Dendritic cell treated with granulocyte-macrophage colony-stimulating factor and Interleukin-4, amounts not matched to agents 40 ng/mL and 50 ng/mL, for 4 days (primary cell): Measurements from ENCODE around the gene UNC5B.
"Not testable (repeated sequence)": the region's sequence is repeated elsewhere in the genome, so short reads cannot be mapped to it uniquely, and the experiment has no call there.

Source experiments
- H3K27ac Mint-ChIP-seq: one replicate; pipeline ENCODE4 v1.8.0; 2022; ENCODE audit warnings: mild to moderate bottlenecking, mixed read lengths
- H3K27me3 Mint-ChIP-seq: one replicate; pipeline ENCODE4 v1.8.0; 2022; ENCODE audit warnings: mild to moderate bottlenecking, mixed read lengths
- H3K36me3 Mint-ChIP-seq: one replicate; pipeline ENCODE4 v1.8.0; 2022; ENCODE audit warnings: low read depth, mixed read lengths
- H3K4me1 Mint-ChIP-seq: one replicate; pipeline ENCODE4 v1.8.0; 2022; ENCODE audit warnings: low read depth, mixed read lengths
- H3K4me3 Mint-ChIP-seq: one replicate; pipeline ENCODE4 v1.8.0; 2022; ENCODE audit warnings: mild to moderate bottlenecking, moderate library complexity, mixed read lengths
- H3K9me3 Mint-ChIP-seq: one replicate; pipeline ENCODE4 v1.8.0; 2022; ENCODE audit warnings: mixed read lengths
- intact Hi-C: fragments of 100-400 bp; cut with micrococcal nuclease; formaldehyde crosslinking; loops from one replicate; pipeline ENCODE4 v1.15.0; 2022

The UNC5B gene

DNA sequence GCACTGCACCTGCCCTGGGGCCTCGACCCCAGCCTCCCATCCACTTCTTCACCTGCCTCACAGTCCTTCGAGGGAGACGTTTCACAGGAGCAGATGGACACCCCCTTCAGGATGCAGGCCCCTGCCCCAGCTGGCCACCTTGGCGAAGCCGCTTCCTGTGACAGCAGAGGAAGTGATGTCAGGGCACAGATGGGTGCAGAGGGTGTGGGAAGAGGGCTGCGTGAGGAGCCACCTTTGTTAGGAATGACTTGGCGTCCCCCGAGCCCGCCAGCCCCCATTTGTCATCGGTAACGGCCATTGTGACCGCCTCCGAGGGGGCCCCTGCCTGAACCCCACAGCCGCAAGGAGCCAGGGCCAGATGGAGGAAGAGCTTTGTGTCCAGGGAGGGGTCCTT is 59.3 kb downstream of the UNC5B start:
- H3K9me3 Mint-ChIP-seq, result no peaks in the 10 kb centered on the region
- peak overlapping the region; percentile 24 for H3K27ac Mint-ChIP-seq
- peaks cover 43% of the 10 kb centered on the region for H3K4me1 Mint-ChIP-seq
- H3K4me3 Mint-ChIP-seq, result no peak overlapping the region
- peaks cover 8% of the 10 kb centered on the region for H3K27me3 Mint-ChIP-seq
- intact Hi-C loops, result no loop called here
- no peaks in the 10 kb centered on the region for H3K36me3 Mint-ChIP-seq

DNA sequence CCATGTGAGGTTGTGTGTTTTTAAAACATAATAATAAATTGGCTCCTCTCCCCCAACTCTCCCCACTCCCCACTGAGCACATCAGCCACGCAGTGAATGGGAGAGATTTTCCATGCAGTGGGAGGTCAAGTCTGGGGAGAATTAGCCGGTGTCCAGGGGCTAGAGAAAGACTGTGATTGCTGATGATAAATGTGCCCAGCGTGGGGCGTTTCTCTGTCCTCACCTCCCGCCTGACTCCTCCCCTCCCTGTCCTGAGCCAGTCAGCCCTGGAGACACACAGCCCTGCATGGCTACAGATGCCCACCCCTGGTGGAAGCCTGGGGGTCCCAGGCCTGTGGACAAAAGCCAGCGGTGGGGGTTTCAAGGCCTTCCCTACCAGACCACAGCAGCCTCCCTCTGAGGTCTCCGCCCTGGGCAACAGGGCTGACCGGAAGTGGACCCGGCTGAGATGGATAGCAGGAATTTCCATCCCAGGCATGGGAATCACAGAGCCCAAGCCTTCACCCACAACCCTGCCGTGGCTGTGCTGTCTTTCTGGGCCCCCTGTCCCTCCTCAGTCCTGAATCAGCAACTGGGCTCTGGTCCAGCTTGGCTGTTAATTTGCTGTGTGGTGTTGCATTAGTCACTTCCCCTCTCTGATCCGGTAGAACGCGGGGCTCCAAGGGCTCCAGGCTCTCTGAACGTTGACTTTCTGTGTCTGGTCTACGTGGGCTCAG is 59.8 kb downstream of the UNC5B start:
- no peaks in the 10 kb centered on the region for H3K36me3 Mint-ChIP-seq
- peak overlapping the region; percentile 24 for H3K27ac Mint-ChIP-seq
- peaks cover 43% of the 10 kb centered on the region for H3K4me1 Mint-ChIP-seq
- H3K4me3 Mint-ChIP-seq, result no peak overlapping the region
- H3K9me3 Mint-ChIP-seq, result no peaks in the 10 kb centered on the region
- intact Hi-C loops, result no loop called here
- H3K27me3 Mint-ChIP-seq, result peaks cover 8% of the 10 kb centered on the region

DNA sequence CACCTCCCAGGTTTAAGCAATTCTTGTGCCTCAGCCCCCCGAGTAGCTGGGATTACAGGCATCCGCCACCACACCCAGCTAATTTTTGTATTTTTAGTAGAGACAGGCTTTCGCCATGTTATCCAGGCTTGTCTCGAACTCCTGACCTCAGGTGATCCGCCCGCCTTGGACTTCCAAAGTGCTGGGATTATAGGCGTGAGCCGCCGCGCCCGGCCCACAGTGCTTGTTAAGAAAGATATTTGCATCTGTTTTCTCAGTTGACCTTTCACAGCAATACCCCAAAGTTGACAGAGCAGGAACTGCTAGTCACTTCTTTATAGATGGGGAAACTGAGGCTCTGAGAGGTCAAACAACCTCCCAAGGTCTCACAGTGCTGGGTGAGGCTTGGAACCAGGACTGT is 60.6 kb downstream of the UNC5B start:
- H3K27me3 Mint-ChIP-seq, H3K9me3 Mint-ChIP-seq, H3K27ac Mint-ChIP-seq, H3K36me3 Mint-ChIP-seq, intact Hi-C loops, H3K4me3 Mint-ChIP-seq: not testable (repeated sequence)
- peaks cover 43% of the 10 kb centered on the region for H3K4me1 Mint-ChIP-seq

GRCh38 chr10:71273506-71273905 is 61.1 kb downstream of the UNC5B start:
- Mint-ChIP-seq H3K27ac (no peak overlapping the region), H3K4me3 (no peak overlapping the region), H3K4me1 (peaks cover 43% of the 10 kb centered on the region), H3K27me3 (peaks cover 8% of the 10 kb centered on the region), H3K36me3 (no peaks in the 10 kb centered on the region), H3K9me3 (no peaks in the 10 kb centered on the region)
- intact Hi-C loops, result no loop called here

GRCh38 chr10:71274901-71275796 is 62.8 kb downstream of the UNC5B start:
- Mint-ChIP-seq H3K36me3 (no peaks in the 10 kb centered on the region), H3K4me1 (peaks cover 51% of the 10 kb centered on the region), H3K27ac (no peak overlapping the region), H3K9me3 (no peaks in the 10 kb centered on the region), H3K4me3 (no peak overlapping the region), H3K27me3 (peaks cover 1% of the 10 kb centered on the region)
- intact Hi-C loops, result no loop called here

- Mint-ChIP-seq H3K27me3 (peaks cover 5% of the 10 kb centered on the region), H3K27ac (no peak overlapping the region), H3K9me3 (no peaks in the 10 kb centered on the region), H3K36me3 (no peaks in the 10 kb centered on the region), H3K4me3 (no peak overlapping the region), H3K4me1 (peaks cover 49% of the 10 kb centered on the region)
- intact Hi-C loops, result no loop called here
Measured at GRCh38 chr10:71276873-71277272, 64.5 kb downstream of the UNC5B start.

GRCh38 chr10:71277914-71278665 is 65.7 kb downstream of the UNC5B start:
- intact Hi-C loops, result no loop called here
- H3K9me3 Mint-ChIP-seq, result no peaks in the 10 kb centered on the region
- no peak overlapping the region for H3K27ac Mint-ChIP-seq
- H3K36me3 Mint-ChIP-seq, result no peaks in the 10 kb centered on the region
- peaks cover 39% of the 10 kb centered on the region for H3K4me1 Mint-ChIP-seq
- no peak overlapping the region for H3K4me3 Mint-ChIP-seq
- peaks cover 5% of the 10 kb centered on the region for H3K27me3 Mint-ChIP-seq

DNA sequence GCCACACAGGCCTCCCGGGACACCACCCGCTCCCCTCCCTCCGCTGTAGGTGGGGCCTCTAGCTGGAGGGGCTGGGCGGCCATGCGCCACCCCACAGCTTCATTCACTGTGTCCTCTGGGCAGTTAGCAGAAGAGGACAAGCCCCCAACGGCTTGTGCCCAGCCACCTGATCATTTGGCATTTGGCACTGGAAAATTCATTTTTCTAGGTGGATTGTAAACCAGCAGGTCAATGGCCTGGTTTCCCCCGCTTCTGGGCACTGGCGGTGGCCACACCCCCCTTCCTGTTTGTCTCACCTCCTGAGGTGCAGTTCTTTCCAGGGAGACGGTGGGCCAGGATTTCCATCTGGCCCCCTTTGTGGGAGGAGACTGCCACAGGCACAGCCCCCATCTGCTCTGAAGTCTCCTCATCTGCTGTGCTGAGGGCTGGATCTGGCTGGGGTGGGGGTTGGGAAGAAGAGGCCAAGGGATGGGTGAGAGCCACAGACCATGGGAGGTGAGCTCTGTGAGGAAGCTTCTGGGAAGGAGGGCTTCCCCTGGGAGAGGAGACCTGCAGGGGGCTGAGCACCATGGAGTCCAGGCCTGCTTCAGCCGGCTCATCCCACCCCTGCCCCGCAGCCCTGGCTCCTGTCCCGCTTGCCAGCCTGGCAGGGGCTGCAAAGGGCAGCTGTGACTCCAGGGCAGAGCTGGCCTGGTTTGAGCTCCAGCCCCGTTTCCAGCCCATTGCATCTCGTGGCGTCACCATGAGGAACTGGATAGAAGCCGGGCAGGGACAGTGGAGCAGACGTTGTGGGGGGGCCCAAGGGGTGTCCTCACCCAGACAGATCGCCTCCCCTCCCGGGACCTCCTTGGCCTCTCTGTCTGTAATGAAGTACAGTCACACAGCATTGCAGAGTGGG is 66.6 kb downstream of the UNC5B start:
- no peak overlapping the region for H3K4me3 Mint-ChIP-seq
- intact Hi-C loops, result no loop called here
- no peak overlapping the region for H3K27ac Mint-ChIP-seq
- no peaks in the 10 kb centered on the region for H3K9me3 Mint-ChIP-seq
- H3K36me3 Mint-ChIP-seq, result no peaks in the 10 kb centered on the region
- H3K27me3 Mint-ChIP-seq, result peaks cover 5% of the 10 kb centered on the region
- H3K4me1 Mint-ChIP-seq, result peaks cover 33% of the 10 kb centered on the region

- H3K27ac Mint-ChIP-seq, result no peak overlapping the region
- no peaks in the 10 kb centered on the region for H3K9me3 Mint-ChIP-seq
- no peaks in the 10 kb centered on the region for H3K36me3 Mint-ChIP-seq
- peaks cover 32% of the 10 kb centered on the region for H3K4me1 Mint-ChIP-seq
- intact Hi-C loops, result no loop called here
- peaks cover 5% of the 10 kb centered on the region for H3K27me3 Mint-ChIP-seq
- no peak overlapping the region for H3K4me3 Mint-ChIP-seq
Measured at GRCh38 chr10:71279590-71280170, 67.3 kb downstream of the UNC5B start.

DNA sequence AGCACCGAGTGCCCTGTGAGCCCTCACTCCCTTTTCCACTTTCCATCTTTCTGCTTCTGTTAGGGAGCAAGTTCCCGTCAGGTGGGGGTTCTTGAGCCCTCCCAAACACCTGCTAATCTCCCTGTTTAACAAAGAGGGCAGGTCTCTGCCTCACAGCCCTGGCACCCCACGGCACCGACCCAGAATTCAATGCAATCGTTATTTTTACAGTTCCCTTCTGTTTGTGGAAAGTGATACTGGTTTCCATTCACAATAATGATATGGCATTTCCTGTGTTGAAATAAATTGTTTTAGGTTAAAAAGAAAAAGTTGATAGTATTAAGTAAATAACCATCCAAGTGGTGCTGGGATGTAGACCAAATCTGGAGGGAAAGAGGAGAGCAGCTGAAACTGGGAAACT is 67.8 kb downstream of the UNC5B start:
- Mint-ChIP-seq H3K4me1 (peaks cover 27% of the 10 kb centered on the region), H3K27ac (no peak overlapping the region), H3K9me3 (no peaks in the 10 kb centered on the region), H3K27me3 (peaks cover 5% of the 10 kb centered on the region), H3K4me3 (no peak overlapping the region), H3K36me3 (no peaks in the 10 kb centered on the region)
- intact Hi-C loops, result no loop called here

DNA sequence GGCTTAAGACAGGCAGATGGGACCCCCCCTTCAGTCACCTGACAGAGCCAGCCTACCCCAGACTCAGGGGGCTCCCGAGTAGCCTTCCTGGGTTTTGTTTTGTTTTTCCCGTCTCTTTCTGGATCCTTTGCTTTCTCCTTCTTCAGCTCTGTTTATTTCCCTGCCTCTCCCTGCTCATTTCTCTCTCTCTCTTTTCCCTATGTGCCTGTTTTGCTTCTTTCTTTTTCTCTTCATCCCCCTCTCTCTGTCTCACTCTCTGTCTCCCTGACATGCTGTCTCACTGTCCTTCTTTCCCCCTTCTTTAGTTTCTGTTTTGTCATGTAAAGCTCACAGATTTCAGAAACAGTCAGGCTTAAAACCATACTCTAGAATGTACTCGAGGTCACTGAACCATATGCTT is 68.5 kb downstream of the UNC5B start:
- no peaks in the 10 kb centered on the region for H3K9me3 Mint-ChIP-seq
- intact Hi-C loops, result no loop called here
- peaks cover 7% of the 10 kb centered on the region for H3K27me3 Mint-ChIP-seq
- no peaks in the 10 kb centered on the region for H3K36me3 Mint-ChIP-seq
- H3K4me3 Mint-ChIP-seq, result no peak overlapping the region
- H3K4me1 Mint-ChIP-seq, result peaks cover 24% of the 10 kb centered on the region
- H3K27ac Mint-ChIP-seq, result no peak overlapping the region

DNA sequence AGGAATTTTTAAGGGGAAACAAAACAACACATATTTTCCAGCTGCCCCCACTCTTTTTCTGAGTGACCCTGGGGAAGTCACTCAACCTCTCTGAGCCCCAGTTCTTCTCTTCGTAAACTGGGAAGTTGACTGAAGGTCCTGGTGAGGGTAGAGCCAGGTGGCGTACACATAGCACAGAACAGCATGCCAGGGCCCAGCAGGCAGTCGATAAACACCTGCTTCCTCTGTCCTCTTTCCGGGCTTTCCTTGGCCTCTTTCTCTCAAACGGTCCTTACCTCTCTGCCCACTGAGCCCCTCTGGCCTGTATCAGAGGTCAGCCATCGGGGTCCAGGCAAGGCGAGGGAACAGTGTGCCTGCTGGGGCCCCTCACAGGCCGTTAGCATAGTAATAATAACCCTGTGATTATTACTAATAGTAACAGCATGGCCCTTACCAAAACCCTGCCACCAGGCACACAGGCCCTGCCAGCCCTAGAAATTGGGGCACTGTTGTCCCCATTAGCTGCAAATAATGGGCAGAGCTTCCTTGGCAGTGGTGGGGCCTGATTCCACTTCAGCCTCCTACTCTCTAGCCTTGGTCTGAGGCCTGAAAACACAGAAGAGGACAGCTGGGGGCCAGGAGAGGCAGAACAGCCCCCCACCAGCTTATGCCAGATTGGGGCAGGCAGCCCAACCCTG is 69.4 kb downstream of the UNC5B start:
- H3K36me3 Mint-ChIP-seq, result no peaks in the 10 kb centered on the region
- intact Hi-C loops, result no loop called here

DNA sequence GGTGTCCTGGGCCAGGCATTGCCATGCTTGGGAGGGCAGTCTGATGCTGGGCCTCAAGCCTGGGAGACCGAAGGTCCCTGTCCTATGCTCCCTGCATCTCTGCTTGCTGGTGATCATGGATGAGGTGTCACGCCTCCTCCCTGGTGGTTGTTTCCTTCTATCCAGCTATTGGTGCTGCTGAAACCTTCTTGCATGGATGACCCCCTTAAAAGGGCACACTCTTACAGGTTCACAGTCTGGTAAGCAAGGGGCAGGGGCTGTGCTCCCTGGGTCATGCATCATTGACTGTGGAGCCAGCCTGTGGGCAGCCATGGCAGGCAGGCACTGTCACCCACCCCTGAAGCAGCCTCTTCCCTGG is 69.9 kb downstream of the UNC5B start:
- Mint-ChIP-seq H3K27ac (no peak overlapping the region), H3K9me3 (no peaks in the 10 kb centered on the region), H3K36me3 (no peaks in the 10 kb centered on the region), H3K27me3 (peaks cover 8% of the 10 kb centered on the region), H3K4me3 (no peak overlapping the region), H3K4me1 (peaks cover 30% of the 10 kb centered on the region)
- intact Hi-C loops, result no loop called here

More for the DNA sequence above, 69.4 kb downstream of the UNC5B start:
- Mint-ChIP-seq H3K9me3 (no peaks in the 10 kb centered on the region), H3K27me3 (peaks cover 8% of the 10 kb centered on the region), H3K4me1 (peaks cover 30% of the 10 kb centered on the region), H3K27ac (no peak overlapping the region), H3K4me3 (no peak overlapping the region)
